Posterior cingulate gyrus (tissue), 11 donors: Measurements from ENCODE around the gene VAMP8.
A peak's percentile ranks its signal among the peaks of the same experiment; 100 is the strongest.
"Not testable (repeated sequence)": the region's sequence is repeated elsewhere in the genome, so short reads cannot be mapped to it uniquely, and the experiment has no call there.

Experiments used
- DNase-seq, 10 donors: peaks; one replicate each; pipeline versions ENCODE4 v3.0.0 to v3.0.0-alpha.2; 2020 to 2021; ENCODE audit warnings: mixed read lengths in 3 of 10
- intact Hi-C: fragments of 100-400 bp; cut with DNase I; formaldehyde crosslinking; loops from one replicate; pipeline ENCODE4 v1.15.1; 2023

VAMP8 gene

DNA sequence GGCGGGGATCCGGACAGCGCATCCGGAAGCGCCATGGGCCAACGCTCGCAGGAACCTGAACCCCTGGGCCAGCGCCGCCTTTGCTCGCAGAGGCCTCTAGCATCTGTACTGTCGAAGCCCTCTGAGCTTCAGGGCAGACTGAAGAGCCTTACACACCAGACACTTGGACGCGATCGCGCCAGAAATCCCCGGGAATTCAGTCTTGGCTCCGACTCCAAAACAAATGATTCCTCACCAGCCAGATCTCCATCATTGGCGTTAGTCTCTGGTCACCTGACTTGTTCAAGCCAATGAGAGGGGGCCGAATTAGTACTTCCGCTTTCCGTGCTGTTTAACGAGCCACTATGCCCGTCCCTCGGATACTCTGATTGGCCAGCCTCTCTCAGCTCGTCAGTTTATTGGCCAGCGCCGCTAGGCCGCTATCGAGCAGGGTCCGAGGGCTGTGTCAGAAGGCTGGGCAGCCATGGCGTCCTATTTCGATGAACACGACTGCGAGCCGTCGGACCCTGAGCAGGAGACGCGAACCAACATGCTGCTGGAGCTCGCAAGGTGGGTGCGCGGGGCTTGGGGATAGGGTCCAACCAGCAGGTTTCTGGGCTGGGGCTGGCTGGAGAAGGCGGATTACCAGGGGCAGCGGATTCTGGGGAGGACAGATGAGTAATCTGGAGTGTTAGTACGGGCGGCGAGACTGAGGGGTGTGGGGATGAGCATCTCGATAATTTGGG lies 18.1 kb downstream of the VAMP8 start, which contains the start of gene RNF181:
Gene RNF181 (plus strand): TSS at position 445 of the 725 bp plus-strand sequence. CDS start 19 bp downstream, at position 464.
- DNase-seq: peak; percentile 95 to 100 (median 99)
- intact Hi-C loops: loop anchor here (2.0 kb wide), 1 partner anchor 35 kb away; the partner anchor contains the start of gene GGCX

DNA sequence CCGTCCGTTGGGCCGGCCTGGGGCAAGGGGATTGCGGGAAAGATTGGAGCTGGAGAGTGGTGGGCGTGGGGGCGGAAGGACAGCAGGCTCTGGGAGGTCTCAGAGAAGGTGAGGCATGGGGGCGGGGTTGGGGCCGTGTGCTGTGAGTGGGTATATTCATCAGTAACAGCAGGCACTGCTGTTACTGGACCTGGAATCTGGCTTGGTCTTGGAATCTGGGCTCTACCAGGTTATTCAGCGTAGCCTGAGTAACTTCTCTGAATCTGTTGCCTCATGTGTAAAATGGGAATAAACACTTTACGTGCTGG lies 18.6 kb downstream of the VAMP8 start:
- intact Hi-C loops: no loop called here
- DNase-seq: peak in 1 of 10 donors; percentile 83

DNA sequence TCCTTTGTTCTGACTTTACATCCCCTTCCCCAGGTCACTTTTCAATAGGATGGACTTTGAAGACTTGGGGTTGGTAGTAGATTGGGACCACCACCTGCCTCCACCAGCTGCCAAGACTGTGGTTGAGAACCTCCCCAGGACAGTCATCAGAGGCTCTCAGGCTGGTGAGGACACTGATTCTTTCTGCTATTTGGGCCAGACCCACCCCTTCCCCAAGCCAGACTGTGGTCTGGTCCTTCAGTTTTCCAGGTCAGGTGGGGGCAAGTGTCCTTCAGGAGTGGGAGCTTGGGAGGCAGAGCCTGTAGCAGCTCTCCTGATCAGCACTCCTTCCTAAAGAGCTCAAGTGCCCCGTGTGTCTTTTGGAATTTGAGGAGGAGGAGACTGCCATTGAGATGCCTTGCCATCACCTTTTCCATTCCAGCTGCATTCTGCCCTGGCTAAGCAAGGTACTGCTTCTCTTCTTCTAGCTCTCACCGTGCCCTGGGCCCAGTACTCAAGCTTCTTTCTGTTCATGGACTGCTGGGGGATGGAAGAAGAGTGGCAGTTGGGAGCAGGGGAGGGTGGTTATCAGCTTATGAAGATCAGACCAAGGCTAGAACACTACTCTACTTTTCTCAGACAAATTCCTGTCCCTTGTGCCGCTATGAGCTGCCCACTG lies 19.2 kb downstream of the VAMP8 start:
- intact Hi-C loops: no loop called here

DNA sequence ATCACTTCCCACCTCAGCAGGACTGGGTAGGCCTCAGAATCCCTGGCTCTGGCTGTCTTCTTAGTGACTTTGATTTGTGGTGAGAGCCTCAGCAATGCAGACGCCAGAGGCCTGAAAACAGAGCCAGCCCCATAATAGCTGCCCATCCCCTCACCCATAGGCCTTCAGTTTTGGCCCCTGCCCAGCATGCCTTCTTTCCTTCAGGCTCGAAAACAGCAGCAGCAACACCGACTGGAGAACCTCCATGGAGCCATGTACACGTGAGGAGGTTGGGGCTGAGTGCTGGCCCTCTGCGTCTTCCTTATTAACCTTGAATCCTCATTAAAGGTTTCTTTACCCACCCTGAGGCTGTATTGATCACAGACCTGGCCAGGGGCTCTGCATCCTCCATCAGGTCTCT lies 19.9 kb downstream of the VAMP8 start:
- intact Hi-C loops: no loop called here
- DNase-seq: peak in 2 of 10 donors; percentile 53 to 59

More for the DNA sequence above, 19.2 kb downstream of the VAMP8 start:
- peak in 2 of 10 donors; percentile 9 to 17 for DNase-seq

DNA sequence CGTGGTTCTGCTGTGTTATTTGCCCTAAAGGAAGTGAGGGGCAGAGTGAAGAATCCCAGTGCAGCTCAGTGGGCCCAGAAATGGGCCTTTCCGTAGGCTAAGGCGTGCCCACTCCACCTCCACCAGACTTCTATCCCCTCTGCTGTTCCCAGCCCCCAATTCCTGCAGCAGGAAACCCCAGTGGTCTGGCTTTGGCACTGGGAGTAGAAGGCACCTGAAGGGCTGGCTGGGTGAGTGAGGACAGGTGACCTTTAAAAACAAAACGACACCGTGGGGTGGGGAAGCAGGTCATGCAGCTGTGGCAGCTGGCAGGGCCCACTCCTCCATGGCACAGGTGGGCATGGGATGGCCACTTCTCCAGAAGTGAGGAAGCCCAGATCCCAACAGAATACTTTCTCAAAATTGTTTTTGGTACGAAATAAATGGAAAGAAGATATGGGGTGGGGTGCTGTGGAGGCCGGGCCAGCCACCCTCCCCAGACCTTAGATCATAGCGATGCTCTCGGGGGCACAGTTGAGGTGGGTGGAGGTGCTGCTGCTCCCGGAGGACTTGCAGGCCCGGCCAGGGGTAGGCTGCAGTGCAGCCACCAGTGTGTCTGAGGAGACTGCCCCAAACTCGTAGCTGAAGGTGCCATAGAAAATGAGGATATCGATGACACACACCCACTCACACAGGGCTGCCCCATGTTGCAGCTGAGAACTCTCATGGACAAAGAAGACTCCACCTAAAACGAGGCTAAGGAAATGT lies 21.4 kb downstream of the VAMP8 start:
- intact Hi-C loops: no loop called here
- DNase-seq: peak in 1 of 10 donors; percentile 67

DNA sequence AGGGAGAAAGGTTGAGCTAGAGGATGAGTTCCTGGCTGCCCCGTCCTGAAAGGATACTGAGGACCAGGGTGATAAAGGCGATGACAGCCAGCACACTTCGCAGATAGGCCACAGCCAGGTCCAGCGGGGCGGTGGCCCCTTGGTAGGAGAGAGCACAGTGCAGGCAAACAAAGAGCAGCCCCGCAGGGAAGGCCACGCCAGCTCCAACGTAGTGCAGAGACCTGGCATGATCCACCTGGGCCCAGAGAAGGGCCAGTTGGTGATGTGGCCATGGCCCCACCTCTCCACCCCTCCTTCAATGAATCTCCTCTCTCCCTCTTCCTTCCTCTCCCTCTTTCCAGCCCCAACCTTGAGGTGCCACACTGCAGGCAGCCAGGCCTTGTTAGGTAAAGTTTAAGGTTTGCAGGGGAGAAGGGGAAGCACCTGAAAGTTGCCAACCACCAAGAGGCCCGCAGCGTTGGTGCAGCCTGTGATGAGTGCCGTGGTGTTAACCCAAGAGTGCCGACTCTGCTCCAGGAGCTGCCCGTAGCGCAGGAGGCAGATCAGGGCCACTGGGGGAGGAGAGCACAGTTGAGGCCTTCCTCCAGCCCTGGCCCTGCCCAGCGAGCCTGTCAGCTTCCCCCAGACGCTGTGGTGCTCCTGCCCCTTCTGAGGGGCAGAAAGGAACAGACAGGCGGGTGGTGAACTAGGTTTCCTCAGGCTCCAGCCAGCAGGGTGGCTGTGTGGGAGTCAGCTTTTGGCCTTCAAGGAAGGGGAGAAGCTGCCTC lies 22.3 kb downstream of the VAMP8 start:
- peak in 2 of 10 donors; percentile 59 to 63 for DNase-seq
- intact Hi-C loops: no loop called here

DNA sequence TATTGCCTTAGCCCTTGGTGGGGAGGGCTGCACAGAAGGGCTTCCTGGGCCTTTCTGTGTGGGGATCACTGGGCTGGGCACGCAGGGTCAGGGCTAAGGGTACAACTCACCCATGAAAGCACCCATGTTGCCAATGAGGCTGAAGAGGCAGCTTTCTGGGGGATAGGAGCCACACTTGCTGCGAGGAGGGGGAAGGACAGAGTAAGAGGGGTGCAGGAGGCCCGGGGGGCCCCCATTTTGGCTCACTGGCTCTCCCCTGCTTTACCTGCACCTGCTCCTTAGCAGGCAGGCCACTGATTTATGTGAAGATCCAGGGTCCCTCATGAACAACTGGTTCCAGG lies 22.8 kb downstream of the VAMP8 start:
- peak in 1 of 10 donors; percentile 62 for DNase-seq
- intact Hi-C loops: no loop called here

DNA sequence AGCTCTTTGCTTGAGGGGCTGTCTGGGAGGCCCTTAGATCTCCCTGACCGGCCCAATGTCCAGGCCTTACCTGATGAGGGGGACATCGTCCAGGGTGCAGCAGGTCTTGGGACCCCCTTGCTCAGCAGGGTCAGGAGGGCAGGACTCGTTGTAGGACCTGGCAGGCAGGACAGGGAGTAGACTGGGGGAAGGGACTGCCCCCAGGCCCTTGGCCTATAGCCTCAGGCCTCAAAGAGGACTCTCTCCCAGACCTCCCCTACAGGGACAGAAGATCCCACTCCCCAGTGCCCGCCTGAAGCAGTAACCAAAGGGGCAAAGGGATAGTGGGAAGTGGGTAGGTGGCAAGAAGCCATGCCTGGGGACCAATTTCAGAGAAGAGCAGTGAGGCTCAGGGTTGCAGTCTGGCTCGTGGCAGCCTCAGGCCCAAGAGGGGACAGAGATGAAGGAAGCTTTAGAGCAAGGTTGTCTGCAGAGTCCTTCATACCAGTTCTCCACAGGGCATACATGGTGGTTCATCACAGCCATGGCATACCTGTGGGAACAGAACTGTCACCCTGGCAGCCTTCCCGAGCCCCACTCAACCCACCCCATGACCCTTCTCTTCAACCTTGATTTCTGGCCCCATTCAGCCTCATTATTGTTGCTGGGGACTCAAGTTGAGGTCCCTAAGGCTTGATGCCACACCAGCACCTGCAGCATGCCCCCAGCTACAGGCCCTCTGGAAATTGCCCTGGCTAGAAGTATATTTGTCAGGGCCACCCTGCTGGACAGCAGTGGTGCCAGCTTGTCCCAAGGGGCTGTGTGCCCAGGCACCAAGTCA lies 23.8 kb downstream of the VAMP8 start:
- DNase-seq: peak in 2 of 10 donors; percentile 57 to 72
- intact Hi-C loops: no loop called here

DNA sequence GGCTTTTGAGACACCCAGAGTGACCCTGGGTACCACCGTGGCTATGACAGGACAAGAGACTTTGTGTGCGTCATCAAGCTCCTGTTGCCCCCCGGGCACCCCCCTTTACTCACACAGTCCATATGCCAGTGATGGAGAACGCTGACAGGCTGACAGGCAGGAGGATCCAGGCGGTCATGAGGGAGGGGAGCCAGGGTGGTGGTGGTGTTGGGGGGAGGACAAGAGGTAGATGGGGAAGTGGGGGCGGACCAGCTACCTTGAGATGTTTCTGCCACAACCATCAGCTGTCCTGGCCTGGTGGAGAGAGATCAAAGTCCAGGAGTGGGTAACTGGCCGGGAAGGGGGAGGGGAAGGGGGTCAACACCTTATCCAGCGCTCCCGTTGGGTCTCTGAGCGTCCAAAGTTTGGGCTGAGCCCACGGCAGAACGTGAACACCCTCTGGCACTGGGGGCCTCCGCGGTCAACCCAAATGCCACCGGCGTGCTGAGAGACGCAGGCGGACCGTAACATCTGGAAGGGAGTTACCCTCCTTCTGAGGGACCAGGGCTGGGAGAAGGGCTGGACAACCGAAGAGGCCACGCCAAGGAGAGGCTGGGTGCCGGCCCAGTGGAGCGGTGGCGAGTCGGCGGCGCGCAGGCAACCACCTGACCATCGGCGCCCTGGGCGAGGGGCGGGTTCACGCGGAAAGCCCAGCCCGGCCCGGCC lies 24.5 kb downstream of the VAMP8 start:
- intact Hi-C loops: no loop called here
- DNase-seq: peak in 9 of 10 donors; percentile 54 to 93 (median 65)

DNA sequence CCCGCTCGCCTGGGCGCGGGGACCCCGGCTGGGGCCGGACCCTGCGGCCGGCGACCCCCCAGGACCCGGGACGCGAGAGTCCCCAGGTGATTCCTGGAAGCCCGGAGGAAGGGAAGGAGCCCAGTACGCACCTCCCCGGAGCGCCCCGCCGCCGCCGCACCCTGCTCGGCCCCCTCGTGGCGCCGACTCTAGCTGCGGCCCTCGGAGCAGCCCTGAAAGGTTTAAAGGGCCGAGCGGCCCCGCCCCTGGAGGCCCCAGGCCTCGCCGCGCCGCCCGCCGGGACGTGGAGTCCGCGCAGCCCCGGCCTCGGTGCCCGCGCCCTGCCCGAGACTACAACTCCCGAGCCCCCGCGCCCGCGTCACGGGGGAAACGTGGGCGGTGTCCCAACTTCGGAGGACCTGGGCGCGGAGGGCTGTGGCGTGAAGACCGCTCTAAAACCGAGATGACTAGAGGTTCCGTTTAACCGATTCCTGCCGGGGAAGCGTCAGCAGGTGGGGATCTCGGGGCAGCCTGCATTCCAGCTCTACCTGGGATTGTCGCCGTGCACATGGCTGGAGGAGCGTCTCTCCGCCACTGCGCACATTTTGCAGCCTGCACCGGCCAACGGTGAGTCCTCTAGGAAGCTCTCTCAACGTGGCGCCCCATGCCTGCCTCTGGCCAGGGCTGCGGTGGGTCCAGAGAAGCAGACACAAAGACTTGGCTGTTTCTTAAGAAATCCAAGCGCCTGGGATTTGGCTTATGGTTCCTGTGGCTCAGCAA lies 25.3 kb downstream of the VAMP8 start, which contains the start of gene TMEM150A:
Gene TMEM150A (minus strand): TSS at position 223 of the 759 bp plus-strand sequence. CDS start 750 bp downstream, outside the sequence.
- intact Hi-C loops: no loop called here
- peak; percentile 85 to 99 (median 94) for DNase-seq

DNA sequence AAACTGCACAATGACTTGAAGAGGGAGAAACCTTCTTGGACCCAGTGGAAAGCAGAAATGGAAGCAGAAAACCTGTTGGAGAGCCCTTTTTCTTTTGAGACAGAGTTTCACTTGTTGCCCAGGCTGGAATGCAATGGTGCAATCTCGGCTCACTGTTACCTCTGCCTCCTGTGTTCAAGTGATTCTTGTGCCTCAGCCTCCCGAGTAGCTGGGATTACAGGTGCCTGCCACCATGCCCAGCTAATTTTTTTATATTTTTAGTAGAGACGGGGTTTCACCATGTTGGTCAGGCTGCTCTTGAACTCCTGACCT lies 26.7 kb downstream of the VAMP8 start:
- DNase-seq, intact Hi-C loops: not testable (repeated sequence)

DNA sequence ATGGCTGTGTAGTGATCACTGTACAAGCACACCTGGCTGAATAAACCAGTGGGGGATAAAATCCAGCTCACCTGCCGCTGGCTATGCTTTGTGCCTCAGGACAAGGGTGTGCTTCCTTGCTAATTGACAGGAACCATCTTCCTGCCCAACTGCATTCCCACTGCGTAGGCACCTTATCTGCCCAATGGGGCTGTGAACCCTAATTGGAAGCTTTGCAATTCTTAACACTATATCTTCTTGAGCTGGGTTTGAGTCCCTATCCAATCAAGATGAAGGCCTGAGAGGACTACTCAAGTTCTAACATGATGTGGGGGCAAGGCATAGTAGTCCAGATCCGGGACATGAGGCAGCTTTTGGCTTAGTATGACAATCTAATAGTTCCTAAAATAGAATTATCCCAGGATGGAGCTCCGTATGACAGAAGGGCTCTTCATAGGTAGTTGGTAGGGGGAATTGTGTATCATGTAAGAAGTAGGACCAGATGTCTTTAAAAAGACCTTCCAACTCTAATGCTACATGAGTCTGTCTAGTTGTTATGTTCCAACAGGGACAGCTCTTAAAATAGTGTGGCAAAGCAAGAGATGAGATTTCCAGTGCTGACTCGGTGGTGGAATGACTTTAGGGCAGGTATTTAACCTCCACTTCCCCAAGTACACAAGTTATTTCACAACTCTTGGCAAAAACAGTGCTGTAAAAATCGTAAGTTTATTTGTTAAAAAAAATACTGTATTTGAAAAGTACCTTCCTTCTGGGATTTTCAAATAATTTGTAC lies 27.4 kb downstream of the VAMP8 start:
- intact Hi-C loops: no loop called here
- DNase-seq: no peak

DNA sequence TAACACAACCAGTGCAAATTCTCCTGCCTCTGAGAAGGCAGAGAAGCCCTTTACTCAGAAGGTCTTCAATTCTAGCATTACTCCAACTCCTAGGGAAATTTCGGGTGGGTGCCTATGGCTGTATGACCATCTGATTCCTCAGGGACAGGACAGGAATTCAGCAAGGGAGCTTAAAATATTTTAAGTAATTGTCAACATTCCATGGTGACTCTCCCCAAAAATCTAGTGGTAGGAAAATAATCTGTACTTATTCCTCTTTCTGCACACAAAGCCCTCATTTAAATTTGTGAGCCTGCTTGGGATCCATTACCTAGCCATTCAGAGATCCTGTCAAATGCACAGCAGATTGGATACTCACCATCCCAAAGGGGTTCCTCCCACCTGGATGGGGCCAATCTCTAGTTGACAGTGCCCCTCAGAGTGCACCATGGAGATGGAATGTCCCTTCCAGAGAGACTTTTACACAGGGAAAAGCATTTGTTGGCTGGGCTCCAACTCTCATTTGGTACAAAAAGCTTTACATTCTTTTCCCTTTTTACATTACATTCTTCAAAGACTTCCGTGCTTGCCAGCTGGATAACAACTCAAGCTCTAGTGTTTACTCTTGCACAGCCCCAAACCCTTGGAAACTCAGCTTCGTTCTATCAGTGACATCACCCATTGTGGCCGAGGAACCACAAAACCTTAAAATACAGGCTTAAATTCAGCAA lies 28.2 kb downstream of the VAMP8 start:
- intact Hi-C loops: no loop called here
- no peak for DNase-seq

DNA sequence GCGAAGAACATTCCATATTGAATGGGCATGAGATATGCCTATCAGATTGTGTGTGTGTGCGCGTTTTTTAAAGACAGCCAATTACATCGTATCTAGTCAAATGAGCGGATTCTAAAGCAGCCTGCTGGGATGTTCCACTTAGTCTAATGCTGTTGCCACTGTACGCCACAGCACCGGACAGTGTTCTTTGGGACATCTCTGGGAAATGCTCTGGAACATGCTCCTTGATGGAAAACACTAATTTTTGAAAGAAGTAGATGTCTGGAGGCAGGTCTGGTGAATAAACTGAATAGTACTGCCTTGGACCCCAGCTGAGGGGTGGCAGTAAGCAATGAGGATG lies 28.7 kb downstream of the VAMP8 start:
- intact Hi-C loops: no loop called here
- no peak for DNase-seq

DNA sequence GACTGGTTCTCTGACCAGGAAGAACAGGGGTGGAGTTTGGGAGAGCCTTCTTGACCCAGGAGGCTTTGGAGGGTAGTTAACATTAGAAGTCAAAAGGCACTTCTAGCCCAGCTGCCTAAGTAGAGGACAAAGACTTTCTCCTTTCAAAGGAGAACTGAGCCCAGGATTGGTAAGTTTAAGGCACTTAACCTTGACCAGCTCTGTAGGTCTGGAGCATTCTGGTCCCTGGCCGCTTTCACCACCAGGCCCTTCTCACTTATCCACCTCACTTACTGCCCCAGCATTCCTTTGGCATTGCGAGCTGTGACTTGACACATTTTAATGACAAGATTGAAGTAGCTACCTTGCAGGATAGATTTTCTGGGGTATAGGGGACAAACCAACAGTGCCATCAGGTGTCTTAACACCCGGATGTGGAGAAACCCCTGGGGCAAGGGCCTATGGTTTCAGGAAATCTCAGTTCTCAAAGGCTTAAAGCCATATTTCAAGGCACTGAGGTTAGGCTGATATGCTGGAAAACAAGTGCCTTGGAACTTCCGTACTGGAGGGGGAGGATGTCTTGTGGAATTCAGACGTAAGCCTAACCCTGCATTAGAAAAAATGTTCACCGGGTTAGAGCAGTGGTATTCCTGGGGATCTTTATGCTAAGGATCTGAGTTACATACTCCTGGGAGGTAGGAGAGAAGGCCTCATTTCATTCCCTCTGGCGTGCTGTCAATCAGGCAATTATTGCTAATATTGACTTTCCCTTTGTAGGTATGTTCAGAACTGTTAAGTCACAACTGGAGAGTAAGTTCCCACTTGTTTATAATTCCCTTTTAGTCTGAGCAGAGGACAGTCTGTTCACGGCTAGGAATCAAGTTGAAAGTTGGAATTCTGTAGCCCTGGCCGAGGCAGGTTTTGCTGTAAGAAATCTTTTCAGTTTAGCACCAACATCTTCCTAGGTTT lies 30.2 kb downstream of the VAMP8 start:
- intact Hi-C loops: no loop called here
- no peak for DNase-seq

DNA sequence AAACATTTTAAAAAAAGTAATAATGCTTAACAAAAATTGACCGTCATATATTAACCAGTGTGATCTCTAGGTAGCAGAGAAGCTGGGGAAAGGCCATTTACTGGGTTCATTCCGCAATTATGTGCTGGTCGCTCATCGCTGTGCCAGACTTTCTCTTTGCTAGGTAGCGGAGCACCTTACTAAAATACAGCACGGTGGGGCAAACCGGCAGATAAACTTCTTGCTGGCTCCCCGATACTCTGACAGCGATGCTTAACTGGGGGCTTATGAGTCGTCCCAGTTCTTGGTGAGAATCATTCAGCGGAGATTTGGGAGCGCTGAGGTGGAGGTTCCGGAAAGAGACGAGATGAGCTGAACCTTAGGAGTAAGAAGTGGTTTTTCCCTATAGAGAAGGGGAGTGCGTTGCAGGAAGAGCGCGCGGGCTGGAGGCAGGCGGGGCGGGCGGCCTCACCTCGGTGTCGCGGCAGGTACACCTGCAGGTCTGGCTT lies 33.9 kb downstream of the VAMP8 start:
- DNase-seq: no peak
- intact Hi-C loops: no loop called here
